ENCODE data around the gene CENPV. TPM values are rescaled to one million over a fixed set of nuclear protein-coding genes. Genes with fewer than 3 reads are reported as not detected.

Gene CENPV
- total RNA-seq, 1 experiment from 2014 or later, result 46.7 TPM

Other genes with a start within 250 kb of the CENPV start
- 58.9 and 61.2 TPM in 2 replicates for gene NCOR1, start 137.9 kb downstream of the CENPV start, total RNA-seq (2014; rRNA removed; shearing (Covaris generic))
- 11.0 and 29.6 TPM in 2 replicates for gene PIGL, start 136.3 kb downstream of the CENPV start, total RNA-seq (2014; rRNA removed; shearing (Covaris generic))
- gene UBB, start 27.6 kb upstream of the CENPV start, total RNA-seq (2014; rRNA removed; shearing (Covaris generic)), result 707 and 741 TPM in 2 replicates
- gene TRPV2, start 62.1 kb upstream of the CENPV start, total RNA-seq (2014; rRNA removed; shearing (Covaris generic)), result 41.8 and 47.6 TPM in 2 replicates
- 0.24 and 0.86 TPM in 2 replicates for gene LRRC75A, start 138.7 kb upstream of the CENPV start, total RNA-seq (2014; rRNA removed; shearing (Covaris generic))
- 2.6 and 7.6 TPM in 2 replicates for gene ZNF287, start 215.7 kb upstream of the CENPV start, total RNA-seq (2014; rRNA removed; shearing (Covaris generic))

Measured in G401 (cell line).